HCT116 (cell line): ENCODE results near the gene SLAMF6. TPM values are rescaled to one million over a fixed set of nuclear protein-coding genes. Genes with fewer than 3 reads are reported as not detected.

Experiments
- ATAC-seq: fragments of 200-7000 bp; cut with Tn5 transposase; 2 replicates; pipeline ENCODE4 v1.9.1; 2020; ENCODE audit warnings: mild to moderate bottlenecking, moderate library complexity
- Bru-seq: library from RNA; stranded (reverse); fragments of 400-500 nt; gene quantifications from one replicate; lab custom pipeline; 2021; lab: Mats Ljungman, UMichigan
- BruChase-seq, 2 experiments: library from RNA; stranded (reverse); fragments of 400-500 nt; gene quantifications; one replicate each; lab custom pipeline; 2021; lab: Mats Ljungman, UMichigan
- BruUV-seq: library from RNA; stranded (reverse); fragments of 400-500 nt; replicated peaks from 2 replicates; lab custom pipeline; 2021; lab: Mats Ljungman, UMichigan
- CTCF ChIA-PET: fragments of 300-600 bp; sonication (Branson Sonifier 250); formaldehyde crosslinking; loops from one replicate; lab custom pipeline; 2021; ENCODE audit warnings: antibody characterized with exemption; lab: Charles Lee
- POLR2A ChIA-PET: fragments of 300-600, 350-600 bp; sonication (Branson Sonifier 250); formaldehyde crosslinking; loops from one replicate; lab custom pipeline; 2021; ENCODE audit warnings: antibody characterized with exemption; lab: Charles Lee
- RAD21 ChIA-PET, 2 experiments: fragments of 300-600 bp; sonication (Branson Sonifier 250); formaldehyde crosslinking; loops; one replicate each; lab custom pipeline; 2023; ENCODE audit warnings: low total read pairs in 2 of 2; ENCODE audit not compliant: uncharacterized antibody in 2 of 2, unreplicated experiment in 2 of 2, low non-redundant PET in 1 of 2; lab: Charles Lee
- DNase-seq: peaks from one replicate; pipeline ENCODE4 v3.0.0-alpha.2; 2010; ENCODE audit warnings: low read depth, low spot score
- H2AFZ ChIP-seq: fragments of 200-600 bp; shearing (Covaris generic), sonication (generic); 2 replicates; pipeline ENCODE4 v1.6.1; 2017; ENCODE audit warnings: low read depth, mixed run types, mixed read lengths, antibody characterized with exemption, low read length; ENCODE audit not compliant: poor library complexity, severe bottlenecking
- H3K27ac ChIP-seq: 2 replicates; pipeline ENCODE4 v1.5.1; 2012; ENCODE audit warnings: low read depth, low read length
- H3K27me3 ChIP-seq: fragments of 200-600 bp; sonication (generic); 2 replicates; pipeline ENCODE4 v1.6.1; 2016; ENCODE audit warnings: mixed run types, low read length, mixed read lengths; ENCODE audit not compliant: insufficient read depth
- H3K36me3 ChIP-seq, 2 experiments: fragments of 200-500 bp in 1 of 2; fragments of 200-600 bp in 1 of 2; sonication (Bioruptor generic) in 1 of 2; sonication (generic) in 1 of 2; 2 replicates each; pipeline versions ENCODE4 v1.5.1 to v1.6.1; 2014 to 2016; ENCODE audit warnings: low read length in 2 of 2, inconsistent platforms in 1 of 2, mixed read lengths in 1 of 2, mixed run types in 1 of 2; ENCODE audit not compliant: insufficient read depth in 2 of 2, control insufficient read depth in 1 of 2
- H3K4me1 ChIP-seq, 2 experiments: fragments of 200-600 bp in 1 of 2; sonication (generic) in 1 of 2; 2 replicates each; pipeline versions ENCODE4 v1.5.1 to v1.6.1; 2012 to 2017; ENCODE audit warnings: low read length in 2 of 2, inconsistent platforms in 1 of 2, mild to moderate bottlenecking in 1 of 2, mixed read lengths in 1 of 2, mixed run types in 1 of 2, moderate library complexity in 1 of 2; ENCODE audit not compliant: insufficient read depth in 2 of 2, control insufficient read depth in 1 of 2
- H3K4me2 ChIP-seq: fragments of 200-600 bp; sonication (generic); 2 replicates; pipeline ENCODE4 v1.6.1; 2017; ENCODE audit warnings: mixed run types, low read length, mixed read lengths
- H3K4me3 ChIP-seq, 2 experiments: fragments of 200-600 bp in 1 of 2; sonication (generic) in 1 of 2; replicated peaks in 1 of 2; 2 replicates each; pipeline ENCODE4 v1.5.1; 2011 to 2016; ENCODE audit warnings: low read length in 2 of 2, control low read depth in 1 of 2, low read depth in 1 of 2, mild to moderate bottlenecking in 1 of 2, mixed read lengths in 1 of 2, mixed run types in 1 of 2
- H3K79me2 ChIP-seq: fragments of 200-600 bp; sonication (generic); 2 replicates; pipeline ENCODE4 v1.6.1; 2017; ENCODE audit warnings: mild to moderate bottlenecking, mixed run types, low read length, moderate library complexity, mixed read lengths; ENCODE audit not compliant: insufficient read depth
- H3K9ac ChIP-seq: fragments of 200-600 bp; sonication (generic); 2 replicates; pipeline ENCODE4 v1.6.1; 2016; ENCODE audit warnings: low read length, mixed read lengths
- H3K9me2 ChIP-seq: fragments of 200-600 bp; sonication (generic), shearing (Covaris generic); 2 replicates; pipeline ENCODE4 v1.6.1; 2017; ENCODE audit warnings: mixed run types, mild to moderate bottlenecking, moderate library complexity; ENCODE audit not compliant: insufficient read depth
- H3K9me3 ChIP-seq, 2 experiments: fragments of 200-500 bp in 1 of 2; fragments of 200-600 bp in 1 of 2; sonication (Bioruptor generic) in 1 of 2; sonication (generic) in 1 of 2; 2 replicates each; pipeline ENCODE4 v1.6.1; 2014 to 2017; ENCODE audit warnings: low read length in 2 of 2, mixed read lengths in 2 of 2, inconsistent platforms in 1 of 2, low read depth in 1 of 2, mild to moderate bottlenecking in 1 of 2, mixed run types in 1 of 2, moderate library complexity in 1 of 2; ENCODE audit not compliant: control insufficient read depth in 1 of 2, insufficient read depth in 1 of 2
- H4K20me1 ChIP-seq: fragments of 200-600 bp; sonication (generic), shearing (Covaris generic); 2 replicates; pipeline ENCODE4 v1.6.1; 2017; ENCODE audit warnings: mixed run types, mild to moderate bottlenecking, moderate library complexity; ENCODE audit not compliant: insufficient read depth
- CBX3 ChIP-seq: IDR thresholded peaks from 2 replicates; pipeline ENCODE4 v1.6.1; 2012; ENCODE audit warnings: low read depth
- CEBPB ChIP-seq: IDR thresholded peaks from 2 replicates; pipeline ENCODE4 v1.6.1; 2012; ENCODE audit warnings: low read depth
- EZH2 ChIP-seq: fragments of 200-600 bp; sonication (generic); IDR thresholded peaks from 2 replicates; pipeline ENCODE4 v1.6.1; 2017; ENCODE audit warnings: antibody characterized with exemption, mixed run types
- EZH2phosphoT487 ChIP-seq: fragments of 200-600 bp; IDR thresholded peaks from 2 replicates; pipeline ENCODE4 v1.6.1; 2018; ENCODE audit warnings: antibody characterized with exemption, borderline replicate concordance
- JUND ChIP-seq: IDR thresholded peaks from 2 replicates; pipeline ENCODE4 v1.6.1; 2012
- POLR2A ChIP-seq: IDR thresholded peaks from 2 replicates; pipeline ENCODE4 v1.7.0; 2011; ENCODE audit warnings: borderline replicate concordance; ENCODE audit not compliant: insufficient read depth, insufficient read length; ENCODE audit errors: extremely low read depth
- RAD21 ChIP-seq: IDR thresholded peaks from 2 replicates; pipeline ENCODE4 v1.6.1; 2012; ENCODE audit warnings: low read depth, mild to moderate bottlenecking
- SIN3A ChIP-seq: IDR thresholded peaks from 2 replicates; pipeline ENCODE4 v1.6.1; 2012; ENCODE audit warnings: low read depth
- SP1 ChIP-seq: IDR thresholded peaks from 2 replicates; pipeline ENCODE4 v1.6.1; 2012; ENCODE audit warnings: low read depth
- SRF ChIP-seq: IDR thresholded peaks from 2 replicates; pipeline ENCODE4 v1.6.1; 2012; ENCODE audit warnings: low read depth
- TCF7L2 ChIP-seq: IDR thresholded peaks from 2 replicates; pipeline ENCODE4 v1.7.0; 2011; ENCODE audit warnings: borderline replicate concordance, inconsistent platforms; ENCODE audit not compliant: insufficient read depth, insufficient read length; ENCODE audit errors: extremely low read depth
- YY1 ChIP-seq: IDR thresholded peaks from 2 replicates; pipeline ENCODE4 v1.6.1; 2011; ENCODE audit warnings: low read length, low read depth, moderate library complexity, mild to moderate bottlenecking; ENCODE audit not compliant: insufficient replicate concordance; ENCODE audit errors: extremely low read depth
- ZFX ChIP-seq: fragments of 450-650 bp; IDR thresholded peaks from 2 replicates; pipeline ENCODE4 v1.6.1; 2017
- ZNF274 ChIP-seq: fragments of 200-500 bp; sonication (Bioruptor generic); IDR thresholded peaks from 2 replicates; pipeline ENCODE4 v1.6.1; 2014; ENCODE audit warnings: mild to moderate bottlenecking, low read depth, low read length, inconsistent platforms
- intact Hi-C: fragments of 100-400 bp; cut with micrococcal nuclease; formaldehyde crosslinking; loops from 2 replicates; pipeline ENCODE4 v1.10.0; 2022
- long read RNA-seq: library from polyadenylated mRNA; unstranded; transcript quantifications from one replicate; pipeline ENCODE4 v2.0.0, GENCODE V29; 2021; ENCODE audit not compliant: unreplicated experiment
- polyA plus RNA-seq: library from polyadenylated mRNA; unstranded; fragments of >200 nt; gene quantifications from 2 replicates; pipeline ENCODE4 v1.2.1, GENCODE V29; 2012; ENCODE audit warnings: missing spikeins
- total RNA-seq: library from RNA; stranded (reverse); gene quantifications from one replicate; pipeline ENCODE4 v1.2.1, GENCODE V29; 2021; ENCODE audit not compliant: unreplicated experiment
- TF ChIP-seq, protein P1 (sequence below): IDR thresholded peaks from 2 replicates; pipeline ENCODE4 v1.6.1; 2012
- TF ChIP-seq, protein P2 (sequence below): IDR thresholded peaks from 2 replicates; pipeline ENCODE4 v1.6.1; 2012
- TF ChIP-seq, protein P3 (sequence below), 3 experiments: fragments of 200-600 bp in 1 of 3; sonication (generic) in 1 of 3; IDR thresholded peaks in 2 of 3; conservative IDR thresholded peaks in 1 of 3; 2 replicates each; pipeline ENCODE4 v1.5.1; 2012 to 2017; ENCODE audit warnings: low read depth in 2 of 3, low read length in 2 of 3, antibody characterized with exemption in 1 of 3, borderline replicate concordance in 1 of 3, control low read depth in 1 of 3, mild to moderate bottlenecking in 1 of 3, mixed read lengths in 1 of 3, mixed run types in 1 of 3, moderate library complexity in 1 of 3; ENCODE audit not compliant: insufficient read depth in 1 of 3
- TF ChIP-seq, protein P4 (sequence below): IDR thresholded peaks from 2 replicates; pipeline ENCODE4 v1.6.1; 2012; ENCODE audit warnings: low read depth
- TF ChIP-seq, protein P5 (sequence below): IDR thresholded peaks from 2 replicates; pipeline ENCODE4 v1.6.1; 2011; ENCODE audit warnings: mild to moderate bottlenecking, low read length, moderate library complexity; ENCODE audit not compliant: insufficient replicate concordance; ENCODE audit errors: extremely low read depth

The SLAMF6 gene
- not detected for total RNA-seq
- polyA plus RNA-seq, result not detected in 2 replicates
- not detected for Bru-seq, nascent RNA
- BruChase-seq, experiment 1, labeled RNA remaining after a 6-hour chase, result not detected
- BruChase-seq, experiment 2, labeled RNA remaining after a 2-hour chase, result not detected
- long read RNA-seq, result 0 reads

DNA sequence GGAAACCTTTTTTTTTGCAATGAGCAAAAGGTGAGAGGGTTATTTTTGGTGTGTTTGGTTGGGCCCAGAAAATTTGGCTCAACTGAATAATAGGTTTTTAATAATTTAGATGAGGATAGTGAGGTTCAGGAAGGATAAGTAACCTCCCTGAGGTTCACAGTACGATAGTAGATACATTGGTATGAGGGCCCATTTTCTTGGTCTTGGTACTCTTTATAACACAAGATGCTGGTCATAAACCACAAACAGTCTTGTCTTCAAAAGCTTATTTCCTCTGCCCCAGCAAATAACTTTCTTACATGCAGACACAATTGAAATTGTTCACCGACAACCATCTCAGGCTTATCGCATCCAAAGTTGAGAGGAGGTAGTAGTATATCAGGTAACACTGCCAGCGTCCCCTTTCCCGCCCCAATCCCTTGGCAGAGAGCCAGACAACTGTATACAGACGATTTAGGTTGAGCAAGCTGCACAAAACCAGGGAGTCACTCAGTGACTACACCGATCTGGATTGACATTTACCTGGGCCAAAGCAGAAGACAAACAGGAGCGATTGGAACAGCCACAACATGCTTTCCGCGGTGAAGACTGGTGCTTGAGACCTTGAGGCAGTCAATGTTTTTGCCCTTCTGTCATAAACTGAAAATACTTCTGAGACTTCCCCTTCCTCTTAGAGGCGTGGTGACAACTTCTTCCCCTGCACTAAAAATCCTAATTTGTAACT lies at the start of gene SLAMF6:
SLAMF6 (minus strand) TSS at position 634 of the 724 bp plus-strand sequence; CDS start at position 571, 63 bp downstream.
- H3K4me2 ChIP-seq, result no peak within 1 kb of the TSS
- H3K9ac ChIP-seq, result no peak within 1 kb of the TSS
- ChIA-PET POLR2A (no interaction called here), CTCF (no interaction called here), RAD21 (no interaction called here)
- H4K20me1 ChIP-seq, result no peaks in the 10 kb centered on the region
- DNase-seq (no peak), ATAC-seq (no peak)
- H2AFZ ChIP-seq, result no peak within 1 kb of the TSS
- no peaks in the 10 kb centered on the region for H3K36me3 ChIP-seq
- no peak within 1 kb of the TSS for H3K27ac ChIP-seq
- H3K4me1 ChIP-seq, result peaks cover 13 to 20% of the 10 kb centered on the region in 2 experiments; a peak in 3 of 4 replicates
- no peaks in the 10 kb centered on the region for H3K9me2 ChIP-seq
- H3K9me3 ChIP-seq, result no peaks in the 10 kb centered on the region
- BruUV-seq, result no TSS peak
- H3K79me2 ChIP-seq, result no peaks in the 10 kb centered on the region
- no peaks in the 10 kb centered on the region for H3K27me3 ChIP-seq
- intact Hi-C loops, result no loop called here
- H3K4me3 ChIP-seq, result no peak within 1 kb of the TSS
- TF ChIP-seq SP1 (no peak), SIN3A (no peak), CEBPB (no peak), ZNF274 (no peak), POLR2A (no peak), JUND (no peak), TCF7L2 (no peak), YY1 (no peak), EZH2phosphoT487 (no peak), SRF (no peak), RAD21 (no peak), EZH2 (no peak), ZFX (no peak), CBX3 (no peak)
- TF ChIP-seq, protein P1, sequence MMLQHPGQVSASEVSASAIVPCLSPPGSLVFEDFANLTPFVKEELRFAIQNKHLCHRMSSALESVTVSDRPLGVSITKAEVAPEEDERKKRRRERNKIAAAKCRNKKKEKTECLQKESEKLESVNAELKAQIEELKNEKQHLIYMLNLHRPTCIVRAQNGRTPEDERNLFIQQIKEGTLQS, result no peak
- TF ChIP-seq, protein P2, sequence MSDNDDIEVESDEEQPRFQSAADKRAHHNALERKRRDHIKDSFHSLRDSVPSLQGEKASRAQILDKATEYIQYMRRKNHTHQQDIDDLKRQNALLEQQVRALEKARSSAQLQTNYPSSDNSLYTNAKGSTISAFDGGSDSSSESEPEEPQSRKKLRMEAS, result no peak
- TF ChIP-seq, protein P3, sequence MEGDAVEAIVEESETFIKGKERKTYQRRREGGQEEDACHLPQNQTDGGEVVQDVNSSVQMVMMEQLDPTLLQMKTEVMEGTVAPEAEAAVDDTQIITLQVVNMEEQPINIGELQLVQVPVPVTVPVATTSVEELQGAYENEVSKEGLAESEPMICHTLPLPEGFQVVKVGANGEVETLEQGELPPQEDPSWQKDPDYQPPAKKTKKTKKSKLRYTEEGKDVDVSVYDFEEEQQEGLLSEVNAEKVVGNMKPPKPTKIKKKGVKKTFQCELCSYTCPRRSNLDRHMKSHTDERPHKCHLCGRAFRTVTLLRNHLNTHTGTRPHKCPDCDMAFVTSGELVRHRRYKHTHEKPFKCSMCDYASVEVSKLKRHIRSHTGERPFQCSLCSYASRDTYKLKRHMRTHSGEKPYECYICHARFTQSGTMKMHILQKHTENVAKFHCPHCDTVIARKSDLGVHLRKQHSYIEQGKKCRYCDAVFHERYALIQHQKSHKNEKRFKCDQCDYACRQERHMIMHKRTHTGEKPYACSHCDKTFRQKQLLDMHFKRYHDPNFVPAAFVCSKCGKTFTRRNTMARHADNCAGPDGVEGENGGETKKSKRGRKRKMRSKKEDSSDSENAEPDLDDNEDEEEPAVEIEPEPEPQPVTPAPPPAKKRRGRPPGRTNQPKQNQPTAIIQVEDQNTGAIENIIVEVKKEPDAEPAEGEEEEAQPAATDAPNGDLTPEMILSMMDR (IDR thresholded peaks at IDR 0.05 in 2 of 3, conservative IDR thresholded peaks at IDR 0.05 in 1 of 3; ENCODE audit: borderline replicate concordance in 1 of 3, insufficient read depth in 1 of 3, low read depth in 2 of 3, low read length in 2 of 3), result no peak
- TF ChIP-seq, protein P4, sequence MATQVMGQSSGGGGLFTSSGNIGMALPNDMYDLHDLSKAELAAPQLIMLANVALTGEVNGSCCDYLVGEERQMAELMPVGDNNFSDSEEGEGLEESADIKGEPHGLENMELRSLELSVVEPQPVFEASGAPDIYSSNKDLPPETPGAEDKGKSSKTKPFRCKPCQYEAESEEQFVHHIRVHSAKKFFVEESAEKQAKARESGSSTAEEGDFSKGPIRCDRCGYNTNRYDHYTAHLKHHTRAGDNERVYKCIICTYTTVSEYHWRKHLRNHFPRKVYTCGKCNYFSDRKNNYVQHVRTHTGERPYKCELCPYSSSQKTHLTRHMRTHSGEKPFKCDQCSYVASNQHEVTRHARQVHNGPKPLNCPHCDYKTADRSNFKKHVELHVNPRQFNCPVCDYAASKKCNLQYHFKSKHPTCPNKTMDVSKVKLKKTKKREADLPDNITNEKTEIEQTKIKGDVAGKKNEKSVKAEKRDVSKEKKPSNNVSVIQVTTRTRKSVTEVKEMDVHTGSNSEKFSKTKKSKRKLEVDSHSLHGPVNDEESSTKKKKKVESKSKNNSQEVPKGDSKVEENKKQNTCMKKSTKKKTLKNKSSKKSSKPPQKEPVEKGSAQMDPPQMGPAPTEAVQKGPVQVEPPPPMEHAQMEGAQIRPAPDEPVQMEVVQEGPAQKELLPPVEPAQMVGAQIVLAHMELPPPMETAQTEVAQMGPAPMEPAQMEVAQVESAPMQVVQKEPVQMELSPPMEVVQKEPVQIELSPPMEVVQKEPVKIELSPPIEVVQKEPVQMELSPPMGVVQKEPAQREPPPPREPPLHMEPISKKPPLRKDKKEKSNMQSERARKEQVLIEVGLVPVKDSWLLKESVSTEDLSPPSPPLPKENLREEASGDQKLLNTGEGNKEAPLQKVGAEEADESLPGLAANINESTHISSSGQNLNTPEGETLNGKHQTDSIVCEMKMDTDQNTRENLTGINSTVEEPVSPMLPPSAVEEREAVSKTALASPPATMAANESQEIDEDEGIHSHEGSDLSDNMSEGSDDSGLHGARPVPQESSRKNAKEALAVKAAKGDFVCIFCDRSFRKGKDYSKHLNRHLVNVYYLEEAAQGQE, result no peak
- TF ChIP-seq, protein P5, sequence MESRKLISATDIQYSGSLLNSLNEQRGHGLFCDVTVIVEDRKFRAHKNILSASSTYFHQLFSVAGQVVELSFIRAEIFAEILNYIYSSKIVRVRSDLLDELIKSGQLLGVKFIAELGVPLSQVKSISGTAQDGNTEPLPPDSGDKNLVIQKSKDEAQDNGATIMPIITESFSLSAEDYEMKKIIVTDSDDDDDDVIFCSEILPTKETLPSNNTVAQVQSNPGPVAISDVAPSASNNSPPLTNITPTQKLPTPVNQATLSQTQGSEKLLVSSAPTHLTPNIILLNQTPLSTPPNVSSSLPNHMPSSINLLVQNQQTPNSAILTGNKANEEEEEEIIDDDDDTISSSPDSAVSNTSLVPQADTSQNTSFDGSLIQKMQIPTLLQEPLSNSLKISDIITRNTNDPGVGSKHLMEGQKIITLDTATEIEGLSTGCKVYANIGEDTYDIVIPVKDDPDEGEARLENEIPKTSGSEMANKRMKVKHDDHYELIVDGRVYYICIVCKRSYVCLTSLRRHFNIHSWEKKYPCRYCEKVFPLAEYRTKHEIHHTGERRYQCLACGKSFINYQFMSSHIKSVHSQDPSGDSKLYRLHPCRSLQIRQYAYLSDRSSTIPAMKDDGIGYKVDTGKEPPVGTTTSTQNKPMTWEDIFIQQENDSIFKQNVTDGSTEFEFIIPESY, result no peak
